Amniotic epithelial cell (primary cell): ENCODE data around the gene TMEM116.
"Not testable (repeated sequence)": the region's sequence is repeated elsewhere in the genome, so short reads cannot be mapped to it uniquely, and the experiment has no call there.

Source experiments
- DNase-seq: peaks from one replicate; pipeline ENCODE4 v3.0.0-alpha.2; 2010; ENCODE audit warnings: low read depth

The TMEM116 gene

DNA sequence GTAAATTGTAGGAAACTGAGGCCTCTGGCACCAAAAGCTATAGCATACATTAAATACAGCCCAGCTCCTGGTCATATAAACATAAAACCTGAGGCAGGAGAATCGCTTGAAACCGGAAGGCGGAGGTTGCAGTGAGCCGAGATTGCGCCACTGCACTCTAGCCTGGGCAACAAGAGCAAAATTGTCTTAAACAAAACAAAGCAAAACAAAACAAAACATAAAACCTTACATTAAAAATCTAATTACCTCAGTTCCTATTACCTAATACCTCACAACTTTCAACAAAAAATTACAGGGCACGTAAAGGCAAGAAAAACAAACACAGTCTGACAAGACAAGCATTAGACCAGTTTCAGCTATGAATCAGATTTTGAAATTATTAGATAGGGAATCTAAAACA is 36.7 kb downstream of the TMEM116 start:
- no peak for DNase-seq

DNA sequence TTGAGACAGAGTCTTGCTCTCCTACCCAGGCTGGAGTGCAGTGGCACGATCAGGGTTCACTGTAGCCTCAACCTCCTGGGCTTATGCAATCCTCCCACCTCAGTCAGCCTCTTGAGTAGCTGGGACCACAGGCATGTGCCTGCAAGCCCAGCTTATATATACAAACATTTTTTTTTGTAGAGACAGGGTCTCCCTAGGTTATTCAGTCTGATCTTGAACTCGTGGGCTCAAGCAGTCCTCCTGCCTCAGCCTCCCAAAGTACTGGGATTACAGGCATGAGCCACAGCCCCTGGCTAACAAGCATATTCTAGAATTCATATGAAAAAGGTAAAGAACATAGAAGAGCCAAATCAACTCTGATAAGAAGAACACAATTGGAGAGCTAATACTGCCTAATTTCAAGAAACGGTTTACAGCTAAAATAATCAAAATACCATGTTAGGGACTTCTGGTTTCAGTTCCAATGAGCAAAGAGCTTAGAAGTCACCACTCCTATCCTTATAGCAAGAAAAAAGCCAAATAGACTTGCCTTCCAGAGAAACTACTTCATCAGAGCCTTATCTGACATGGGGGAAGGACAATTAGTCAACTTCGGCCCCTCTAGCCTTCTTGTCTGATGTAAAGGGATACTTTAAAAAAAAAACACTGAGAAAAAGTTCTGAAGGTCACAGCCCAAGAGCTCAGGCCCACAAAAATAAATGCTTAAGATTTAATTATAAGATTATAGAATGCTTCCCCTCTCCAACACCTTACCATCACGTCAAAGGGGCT is 37.6 kb downstream of the TMEM116 start:
- DNase-seq: peak; percentile 84

DNA sequence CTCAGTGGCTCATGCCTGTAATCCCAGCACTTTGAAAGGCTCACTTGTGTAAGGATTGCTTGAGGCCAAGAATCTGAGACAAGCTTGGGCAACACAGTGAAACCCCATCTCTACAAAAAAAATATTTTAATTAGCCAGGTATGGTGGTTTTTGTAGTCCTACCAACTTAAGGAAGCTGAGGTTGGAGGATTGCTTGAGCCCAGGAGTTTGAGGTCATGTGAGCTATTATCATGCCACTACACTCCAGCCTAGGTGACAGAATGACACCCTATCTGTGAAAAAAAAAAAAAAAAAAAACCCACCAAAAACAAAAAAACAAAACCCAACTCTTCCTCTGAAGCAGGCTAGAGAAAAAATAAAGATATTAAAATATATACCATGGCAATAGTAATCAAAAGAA is 41.2 kb downstream of the TMEM116 start:
- DNase-seq: no peak

DNA sequence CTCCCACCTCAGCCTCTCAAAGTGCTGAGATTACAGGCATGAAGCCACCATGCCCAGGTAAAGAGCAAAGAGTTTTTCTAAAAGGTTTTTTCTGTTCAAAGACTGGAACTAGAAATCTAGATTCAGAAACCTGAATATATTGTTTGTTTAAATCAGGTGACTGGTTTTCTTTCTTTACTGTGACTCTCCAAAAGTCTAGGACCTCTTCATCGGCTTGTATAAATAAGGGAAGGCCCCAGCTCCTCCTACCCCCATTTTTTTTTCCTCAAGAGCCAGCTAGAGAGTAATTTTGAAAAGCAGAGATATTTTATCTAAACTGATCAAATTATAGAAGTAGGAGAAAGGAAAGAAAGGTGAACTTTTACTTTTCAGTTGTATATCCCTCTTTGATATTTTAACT is 48.0 kb downstream of the TMEM116 start:
- DNase-seq: no peak

DNA sequence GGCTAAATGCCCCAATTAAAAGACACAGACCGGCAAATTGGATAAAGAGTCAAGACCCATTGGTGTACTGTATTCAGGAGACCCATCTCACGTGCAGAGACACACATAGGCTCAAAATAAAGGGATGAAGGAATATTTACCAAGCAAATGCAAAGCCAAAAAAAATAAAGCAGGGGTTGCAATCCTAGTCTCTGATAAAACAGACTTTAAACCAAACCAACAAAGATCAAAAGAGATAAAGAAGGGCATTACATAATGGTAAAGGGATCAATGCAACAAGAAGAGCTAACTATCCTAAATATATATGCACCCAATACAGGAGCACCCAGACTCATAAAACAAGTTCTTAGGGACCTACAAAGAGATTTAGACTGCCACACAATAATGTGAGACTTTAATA is 53.4 kb downstream of the TMEM116 start:
- DNase-seq: not testable (repeated sequence)

DNA sequence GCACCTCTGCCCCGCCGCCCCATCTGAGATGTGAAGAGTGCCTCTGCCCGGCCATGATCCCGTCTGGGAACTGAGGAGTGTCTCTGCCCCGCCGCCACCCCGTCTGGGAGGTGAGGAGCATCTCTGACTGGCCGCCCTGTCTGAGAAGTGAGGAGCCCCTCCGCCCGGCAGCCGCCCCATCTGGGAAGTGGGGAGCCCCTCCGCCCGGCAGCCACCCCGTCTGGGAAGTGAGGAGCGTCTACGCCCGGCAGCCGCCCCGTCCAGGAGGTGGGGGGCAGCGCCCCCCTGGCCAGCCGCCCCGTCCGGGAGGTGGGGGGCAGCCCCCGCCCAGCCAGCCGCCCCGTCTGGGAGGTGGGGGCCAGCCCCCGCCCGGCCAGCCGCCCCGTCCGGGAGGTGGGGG is 55.7 kb downstream of the TMEM116 start:
- DNase-seq: not testable (repeated sequence)

DNA sequence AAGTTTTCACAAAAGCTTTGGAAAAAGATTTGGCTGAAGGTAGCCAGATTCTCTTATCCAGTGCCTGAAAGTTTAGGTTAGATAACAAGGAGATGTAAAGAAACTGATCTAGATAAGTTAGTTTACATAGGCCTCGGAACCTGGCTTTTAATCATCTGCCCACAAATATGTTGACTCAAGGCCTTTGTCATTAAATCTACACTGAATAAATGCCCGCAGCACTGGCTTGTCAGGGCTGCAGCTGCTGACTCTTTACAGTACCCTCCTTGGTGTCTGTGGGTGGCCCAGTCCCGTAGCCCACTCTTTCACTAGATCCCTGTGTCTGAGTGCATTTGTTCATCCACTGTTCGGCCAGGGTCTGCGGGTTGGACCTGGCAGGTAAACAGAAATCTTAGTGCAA is 58.0 kb downstream of the TMEM116 start:
- DNase-seq: no peak

DNA sequence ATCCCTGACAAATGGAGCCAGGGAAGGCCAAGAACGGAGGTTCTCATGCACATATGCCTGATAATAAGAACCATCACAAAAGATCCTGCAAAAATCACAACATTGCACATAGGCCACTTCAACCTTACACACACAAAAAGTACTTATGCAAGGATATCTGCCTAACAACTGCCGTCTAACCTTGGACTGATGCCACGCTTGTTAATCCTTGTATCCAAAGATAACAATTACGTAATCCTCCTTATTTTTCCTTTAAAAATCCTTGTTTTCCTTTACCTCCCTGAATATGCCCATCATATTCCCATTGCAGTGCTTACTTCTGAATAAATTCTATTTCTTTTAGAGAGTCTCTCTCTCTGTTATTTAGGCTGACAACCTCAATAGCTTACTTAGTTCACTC is 59.5 kb downstream of the TMEM116 start:
- DNase-seq: peak; percentile 71

DNA sequence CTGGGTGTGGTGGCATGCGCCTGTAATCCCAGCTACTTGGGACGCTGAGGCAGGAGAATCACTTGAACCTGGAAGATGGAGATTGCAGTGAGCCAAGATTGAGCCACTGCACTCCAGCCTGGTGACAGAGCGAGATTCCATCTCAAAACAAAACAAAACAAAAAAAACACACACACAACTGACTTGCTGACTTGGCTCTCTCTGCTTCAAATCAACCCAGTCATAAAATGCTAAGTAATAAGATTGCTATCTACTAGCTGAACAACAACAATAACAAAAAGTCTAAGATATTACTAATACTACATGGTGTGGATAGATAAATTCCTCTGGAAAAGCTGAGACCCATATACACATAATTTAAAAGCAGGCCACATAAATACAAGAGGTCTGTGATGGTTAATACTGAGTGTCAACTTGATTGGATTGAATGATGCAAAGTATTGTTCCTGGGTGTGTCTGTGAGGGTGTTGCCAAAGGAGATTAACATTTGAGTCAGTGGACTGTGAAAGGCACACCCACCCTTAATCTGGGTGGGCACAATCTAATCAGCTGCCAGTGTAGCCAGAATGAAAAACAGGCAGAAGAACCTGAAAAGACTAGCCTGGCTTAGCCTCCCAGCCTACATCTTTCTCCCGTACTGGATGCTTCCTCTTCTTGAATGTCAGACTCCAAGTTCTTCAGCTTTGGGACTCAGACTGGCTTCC is 60.7 kb downstream of the TMEM116 start:
- not testable (repeated sequence) for DNase-seq

DNA sequence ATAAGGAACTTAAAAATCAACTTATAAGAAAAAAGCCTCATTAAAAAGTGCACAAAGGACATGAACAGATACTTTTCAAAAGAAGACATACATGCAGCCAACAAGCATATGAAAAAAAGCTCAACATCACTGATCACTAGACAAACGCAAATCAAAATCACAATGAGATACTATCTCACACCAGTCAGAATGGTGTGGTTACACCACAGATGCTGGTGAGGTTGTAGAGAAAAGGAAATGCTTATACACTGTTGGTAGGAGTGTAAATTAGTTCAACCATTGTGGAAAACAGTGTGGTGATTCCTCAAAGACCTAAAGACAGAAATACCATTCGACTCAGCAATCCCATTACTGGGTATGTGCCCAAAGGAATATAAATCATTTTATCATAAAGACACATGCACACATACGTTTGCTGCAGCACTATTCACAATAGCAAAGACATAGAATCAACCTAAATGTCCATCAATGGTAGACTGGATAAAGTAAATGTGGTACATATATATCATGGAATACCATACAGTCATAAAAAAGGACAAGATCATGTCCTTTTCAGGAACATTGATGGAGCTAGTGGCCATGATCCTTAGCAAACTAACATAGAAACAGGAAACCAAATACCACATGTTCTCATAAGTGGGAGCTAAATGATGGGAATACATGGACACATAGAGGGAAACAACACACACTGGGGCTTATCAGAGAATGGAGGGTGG is 61.8 kb downstream of the TMEM116 start:
- DNase-seq: not testable (repeated sequence)

DNA sequence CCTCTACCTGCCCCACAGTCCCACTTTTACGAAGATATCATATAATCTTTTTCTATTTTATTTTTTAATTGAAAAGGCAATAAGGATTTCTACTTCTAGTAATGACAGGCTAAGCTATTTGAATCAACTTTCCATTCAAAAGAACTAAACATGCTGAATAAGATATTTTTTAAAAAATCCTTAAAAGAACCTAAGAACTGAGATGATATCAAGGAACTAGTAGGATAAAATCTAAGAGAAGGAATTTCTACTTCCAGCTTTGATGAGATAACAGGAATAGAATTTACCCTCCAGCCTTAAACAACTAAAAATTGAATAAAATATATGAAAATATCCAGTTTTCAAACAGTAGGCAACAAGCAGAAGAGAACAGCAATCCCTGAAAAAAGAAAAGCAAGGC is 69.0 kb downstream of the TMEM116 start:
- DNase-seq: no peak

DNA sequence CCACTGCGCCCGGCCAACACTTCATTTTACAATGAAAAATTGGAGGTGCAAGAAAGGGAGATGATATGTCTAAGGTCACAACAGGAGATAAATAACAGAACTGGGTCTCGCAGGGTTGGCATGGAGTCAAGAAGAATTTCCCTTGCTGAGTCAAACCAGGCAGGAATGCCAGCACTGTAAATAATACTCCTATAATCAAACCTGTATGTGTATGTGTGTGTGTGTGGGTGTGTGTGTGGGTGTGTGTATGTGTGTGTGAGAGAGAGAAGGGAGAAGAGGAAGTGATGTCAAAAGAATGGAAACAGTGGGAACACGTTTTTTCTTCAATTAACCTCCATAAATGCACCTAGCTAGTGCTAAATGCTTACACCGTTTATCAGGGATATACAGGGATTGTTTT is 70.4 kb downstream of the TMEM116 start:
- DNase-seq: peak; percentile 87

DNA sequence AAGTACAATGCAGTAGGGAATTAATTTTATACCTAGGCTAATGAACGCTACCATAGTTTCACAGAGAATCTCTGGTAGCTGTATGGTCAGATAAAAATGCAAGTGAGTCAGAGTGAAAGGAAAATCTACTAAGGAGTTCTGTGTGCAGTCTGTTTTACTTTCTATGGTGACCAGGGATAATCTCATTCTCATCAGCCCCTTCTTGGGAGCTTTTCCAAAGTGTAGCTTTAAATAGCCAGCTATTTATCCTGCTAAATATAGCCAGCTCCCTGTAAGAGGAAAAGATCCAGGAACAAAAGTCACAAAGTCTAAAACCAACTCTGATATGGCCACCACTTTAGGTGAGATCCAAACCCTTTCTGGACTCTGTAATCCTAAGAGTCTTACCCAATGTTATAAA is 75.5 kb downstream of the TMEM116 start:
- DNase-seq: peak; percentile 19

DNA sequence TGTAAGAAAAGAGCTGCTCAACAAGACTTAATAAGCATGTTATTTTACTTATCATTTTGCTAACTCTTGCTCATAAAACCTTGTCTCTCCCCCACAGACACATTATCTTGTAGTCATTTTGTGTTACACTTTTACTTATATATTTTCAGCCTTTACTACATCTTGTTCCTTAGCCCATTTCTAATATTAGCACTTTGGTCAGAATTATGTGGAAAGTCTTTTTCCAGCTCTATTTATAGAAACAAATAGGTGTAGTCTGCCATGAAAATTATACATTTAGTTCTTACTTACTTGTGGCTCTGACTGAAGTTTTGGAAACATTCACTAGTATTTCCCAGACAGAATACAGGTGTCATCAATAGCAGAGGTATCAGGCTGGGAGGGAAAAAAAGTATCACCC is 76.1 kb downstream of the TMEM116 start:
- no peak for DNase-seq

DNA sequence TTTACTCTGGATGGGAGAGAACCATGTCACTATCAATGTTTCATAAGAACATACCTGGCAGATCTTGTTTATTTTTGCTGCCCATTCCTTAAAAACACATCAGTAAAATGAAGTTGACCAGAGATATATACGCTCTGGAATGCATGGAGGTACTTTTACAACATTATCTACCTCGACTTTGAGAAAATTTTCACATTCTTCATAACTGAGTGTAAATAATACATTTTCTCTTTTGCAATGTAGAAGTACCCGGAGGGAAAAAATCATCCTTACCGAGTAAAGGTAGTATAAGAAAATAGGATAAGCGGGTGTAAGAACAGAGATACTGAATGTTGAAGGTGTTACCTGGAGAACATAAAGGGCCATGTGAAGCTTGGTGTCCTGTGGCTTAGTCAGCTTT is 80.7 kb downstream of the TMEM116 start:
- DNase-seq: no peak

DNA sequence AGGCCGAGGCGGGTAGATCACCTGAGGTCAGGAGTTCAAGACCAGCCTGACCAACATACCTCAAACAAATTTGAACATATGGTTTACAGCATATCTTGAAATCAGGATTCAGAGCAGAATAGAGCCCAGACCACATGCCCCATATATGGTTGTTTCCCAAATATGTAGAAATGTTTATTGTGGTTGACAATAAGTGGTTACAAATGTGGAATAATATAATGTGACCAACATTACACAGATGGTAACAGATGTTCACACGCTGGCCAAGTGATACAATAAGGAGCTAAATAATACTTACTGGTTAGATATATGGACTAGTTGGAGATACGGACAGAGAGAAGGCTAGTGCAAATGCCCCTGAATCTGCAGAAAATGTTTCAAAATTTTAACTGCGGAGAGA is 85.6 kb downstream of the TMEM116 start:
- no peak for DNase-seq

DNA sequence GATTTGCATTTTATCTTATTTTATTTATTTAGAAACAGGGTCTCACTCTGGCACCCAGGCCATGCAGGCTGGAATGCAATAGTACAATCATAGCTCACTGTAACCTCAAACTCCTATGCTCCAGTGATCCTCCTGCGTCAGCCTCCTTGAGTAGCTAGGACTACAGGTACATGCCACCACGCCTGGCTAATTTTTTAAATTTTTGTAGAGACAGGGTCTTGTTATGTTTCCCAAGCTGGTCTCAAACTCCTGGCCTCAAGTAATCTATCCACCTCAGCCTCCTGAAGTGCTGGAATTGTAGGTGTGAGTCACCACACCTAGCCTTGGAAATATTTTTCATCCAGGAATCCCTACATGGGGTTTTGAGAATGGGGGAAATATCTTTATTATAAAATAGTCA is 86.3 kb downstream of the TMEM116 start:
- no peak for DNase-seq

DNA sequence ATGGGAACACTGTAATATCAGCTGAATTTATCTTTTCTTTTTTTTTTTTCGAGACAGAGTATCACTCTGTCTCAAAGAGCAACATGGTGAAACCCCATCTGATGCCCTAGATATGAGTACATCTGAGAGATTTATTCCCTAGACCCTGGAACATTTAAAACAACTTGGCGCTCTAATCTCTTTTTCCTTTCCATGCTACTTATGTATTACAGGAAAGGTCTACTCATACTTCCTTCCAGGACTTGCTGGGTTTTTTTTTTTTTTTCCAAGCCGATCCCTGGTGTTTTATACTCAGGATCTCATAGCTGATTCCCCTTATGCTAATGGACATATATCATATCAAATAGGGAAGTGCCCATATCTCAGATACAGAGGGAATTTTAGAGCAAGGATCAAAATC is 87.8 kb downstream of the TMEM116 start:
- DNase-seq: no peak

DNA sequence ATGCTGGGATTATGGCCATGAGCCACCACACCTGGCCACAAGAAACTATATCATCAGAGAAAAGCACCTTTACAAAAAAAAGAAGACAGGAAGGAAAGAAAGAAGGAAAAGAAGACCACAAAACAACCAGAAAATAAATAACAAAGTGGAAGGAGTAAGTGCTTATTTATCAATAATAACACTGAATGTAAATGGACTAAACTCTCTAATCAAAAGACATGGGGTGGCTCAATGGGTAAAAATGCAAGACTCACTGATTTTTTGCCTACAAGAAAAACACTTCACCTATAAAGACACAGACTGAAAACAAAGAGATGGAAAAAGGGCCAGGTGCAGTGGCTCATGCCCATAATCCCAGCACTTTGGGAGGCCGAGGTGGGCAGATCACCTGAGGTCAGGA is 105.2 kb downstream of the TMEM116 start:
- DNase-seq: no peak

DNA sequence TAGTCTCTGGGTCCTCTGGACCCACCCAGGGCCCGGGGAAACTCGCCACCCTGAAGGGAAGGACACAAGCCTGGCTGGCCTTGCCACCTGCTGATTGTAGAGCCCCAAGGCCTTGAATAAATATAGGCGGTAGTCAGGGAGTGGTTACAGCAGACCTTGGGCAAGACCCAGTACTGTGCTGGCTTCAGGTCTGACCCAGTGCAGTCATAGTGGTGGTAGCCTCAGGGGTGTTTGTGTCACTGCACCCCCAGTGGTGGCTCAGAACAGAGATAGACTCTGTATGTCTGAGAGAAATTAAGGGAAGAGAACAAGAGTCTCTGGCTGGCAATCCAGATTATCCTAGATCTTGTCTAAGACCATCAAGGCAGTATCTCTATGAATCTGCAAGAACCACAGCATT is 107.5 kb downstream of the TMEM116 start:
- DNase-seq: no peak

DNA sequence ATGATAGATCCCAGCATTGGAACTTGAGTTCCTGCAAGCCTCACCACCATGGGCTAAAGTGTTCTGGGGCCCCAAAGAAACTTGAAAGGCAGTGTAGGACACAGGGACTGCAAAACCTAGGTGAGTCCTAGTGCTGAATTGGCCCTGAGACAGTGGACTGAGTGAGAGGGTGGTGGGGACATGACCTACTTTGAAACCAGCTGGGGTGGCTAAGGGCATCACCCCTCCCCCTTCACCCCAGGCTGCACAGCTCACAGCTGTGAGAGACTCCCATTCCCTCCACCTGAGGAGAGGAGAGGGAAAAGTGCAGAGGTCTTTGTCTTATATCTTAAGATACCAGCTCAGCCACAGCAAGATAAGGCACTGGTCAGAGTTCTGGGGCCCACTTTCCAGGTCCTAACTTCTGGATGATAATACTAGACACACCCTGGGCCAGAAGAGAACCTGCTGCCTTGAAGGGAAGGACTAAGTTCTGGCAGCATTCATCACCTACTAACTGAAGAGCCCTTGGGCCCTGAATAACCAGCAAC is 108.5 kb downstream of the TMEM116 start:
- no peak for DNase-seq

DNA sequence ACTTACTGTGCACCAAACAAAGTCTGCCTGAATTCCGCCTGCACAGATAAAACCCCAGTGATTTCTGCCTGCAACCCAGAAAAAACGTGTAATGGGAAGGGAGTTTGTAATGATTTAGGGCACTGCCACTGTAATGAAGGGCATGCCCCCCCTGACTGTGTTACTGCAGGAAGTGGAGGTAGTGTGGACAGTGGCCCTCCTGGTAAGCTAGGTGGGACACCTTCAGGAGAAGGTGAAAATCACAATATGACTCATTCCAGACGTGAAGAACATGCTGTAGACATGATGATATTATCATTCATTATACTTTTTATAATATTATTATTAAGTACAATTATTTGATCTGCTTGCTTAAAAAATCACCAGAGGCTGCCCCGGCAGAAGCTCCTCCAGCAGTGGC is 111.8 kb downstream of the TMEM116 start:
- DNase-seq: no peak

DNA sequence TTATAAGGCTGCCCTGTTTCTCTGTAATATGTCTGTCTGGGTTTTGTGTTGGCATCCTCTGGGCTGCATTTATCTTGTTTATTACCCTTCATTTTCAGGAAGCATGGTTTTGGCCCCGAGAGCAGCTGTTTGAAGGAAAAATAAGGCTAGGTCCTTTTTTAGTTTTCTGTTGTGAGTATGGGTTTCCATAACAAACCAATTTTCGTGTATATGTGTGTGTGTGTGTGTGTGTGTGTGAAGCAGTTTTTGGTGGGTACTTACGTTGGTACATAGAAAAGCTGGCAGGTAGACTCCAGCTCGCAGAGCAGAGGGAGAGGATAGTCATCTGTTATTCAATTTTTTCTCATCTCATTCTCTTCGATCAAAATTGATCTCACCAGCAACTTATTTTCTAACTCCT is 118.4 kb downstream of the TMEM116 start:
- no peak for DNase-seq
